Measurements from ENCODE around the gene TMEM255B. TPM values are rescaled to one million over a fixed set of nuclear protein-coding genes. Genes with fewer than 3 reads are reported as not detected.

TMEM255B gene
- total RNA-seq, 1 experiment from 2014 or later: 0.61 TPM

- peaks cover 45% of the 10 kb centered on the region for H3K27me3 ChIP-seq (ENCODE audit: insufficient read depth, low read depth)
- BruUV-seq (replicated peaks): no TSS peak
- DNase-seq: peak in 1 of 2 experiments; percentile 58
- peaks cover 6% of the 10 kb centered on the region; the same call in 1 of the 2 replicates for H3F3A ChIP-seq (ENCODE audit: insufficient read depth, low read depth)
- H2AFZ ChIP-seq: no peak overlapping the region
- H3K9me2 ChIP-seq (ENCODE audit: insufficient read depth): no peaks in the 10 kb centered on the region
- H4K20me1 ChIP-seq (ENCODE audit: insufficient read depth): no peaks in the 10 kb centered on the region
- peaks cover 6% of the 10 kb centered on the region; the same call in 1 of the 2 replicates for H3K9me3 ChIP-seq (ENCODE audit: insufficient read depth, low read depth)
- CTCF ChIA-PET: no interaction called here
- 0 out of 2 replicates have a peak, but pooled peaks cover 12% of the 10 kb centered on the region for H3K4me1 ChIP-seq (replicated peaks; ENCODE audit: insufficient read depth)
- H3K4me3 ChIP-seq: no peak overlapping the region
- H3K79me2 ChIP-seq (ENCODE audit: low read depth): no peaks in the 10 kb centered on the region
- intact Hi-C loops (cut with micrococcal nuclease; ENCODE audit: unreplicated experiment): no loop called here
- H3K27ac ChIP-seq: no peak overlapping the region
- H3K36me3 ChIP-seq (ENCODE audit: low read depth): no peaks in the 10 kb centered on the region
- no peak for TF ChIP-seq CTCF (conservative IDR thresholded peaks at IDR 0.05)
- TF ChIP-seq EZH2 (IDR thresholded peaks at IDR 0.05; ENCODE audit: low read depth): no peak
- no peak overlapping the region for H3K4me2 ChIP-seq
- POLR2A ChIA-PET (ENCODE audit: unreplicated experiment): no interaction called here
Observed at GRCh38 chr13:113771709-113772331, 12.8 kb downstream of the TMEM255B start.

- CTCF ChIA-PET: no interaction called here
- no TSS peak for BruUV-seq (replicated peaks)
- peak in 1 of 2 experiments; percentile 60 for DNase-seq
Observed at GRCh38 chr13:113774177-113775107, 15.4 kb downstream of the TMEM255B start.

More at GRCh38 chr13:113774177-113775107, 15.4 kb downstream of the TMEM255B start:
- POLR2A ChIA-PET (ENCODE audit: unreplicated experiment): no interaction called here
- Histone ChIP-seq H3K79me2 (ENCODE audit: low read depth) (no peaks in the 10 kb centered on the region), H2AFZ (no peak overlapping the region), H4K20me1 (ENCODE audit: insufficient read depth) (no peaks in the 10 kb centered on the region), H3K4me3 (no peak overlapping the region), H3K9me2 (ENCODE audit: insufficient read depth) (no peaks in the 10 kb centered on the region), H3K27me3 (ENCODE audit: insufficient read depth, low read depth) (peaks cover 44% of the 10 kb centered on the region), H3K36me3 (ENCODE audit: low read depth) (no peaks in the 10 kb centered on the region), H3K27ac (no peak overlapping the region), H3F3A (ENCODE audit: insufficient read depth, low read depth) (peaks cover 6% of the 10 kb centered on the region; the same call in 1 of the 2 replicates), H3K4me1 (replicated peaks; ENCODE audit: insufficient read depth) (0 out of 2 replicates have a peak, but pooled peaks cover 12% of the 10 kb centered on the region), H3K9me3 (ENCODE audit: insufficient read depth, low read depth) (peaks cover 6% of the 10 kb centered on the region; the same call in 1 of the 2 replicates), H3K4me2 (no peak overlapping the region)
- intact Hi-C loops (cut with micrococcal nuclease; ENCODE audit: unreplicated experiment): no loop called here
- TF ChIP-seq EZH2 (IDR thresholded peaks at IDR 0.05; ENCODE audit: low read depth) (no peak), CTCF (conservative IDR thresholded peaks at IDR 0.05) (no peak)
